ACHN (cell line): Measurements from ENCODE around the gene BMP7.
"Not testable (repeated sequence)": the region's sequence is repeated elsewhere in the genome, so short reads cannot be mapped to it uniquely, and the experiment has no call there.

Source experiments
- DNase-seq: peaks from one replicate; pipeline ENCODE4 v3.0.0-alpha.2; 2015
- in situ Hi-C: cut with HindIII; loops from 2 replicates; pipeline ENCODE4 v1.10.0; 2017; ENCODE audit warnings: low sequenced_read_pairs, low pct_ligation_motif_present, low pct_unique_long_range_greater_than_20kb

The BMP7 gene

GRCh38 chr20:57241363-57241991, 25.0 kb downstream of the BMP7 start:
- in situ Hi-C loops, result no loop called here
- no peak for DNase-seq

DNA sequence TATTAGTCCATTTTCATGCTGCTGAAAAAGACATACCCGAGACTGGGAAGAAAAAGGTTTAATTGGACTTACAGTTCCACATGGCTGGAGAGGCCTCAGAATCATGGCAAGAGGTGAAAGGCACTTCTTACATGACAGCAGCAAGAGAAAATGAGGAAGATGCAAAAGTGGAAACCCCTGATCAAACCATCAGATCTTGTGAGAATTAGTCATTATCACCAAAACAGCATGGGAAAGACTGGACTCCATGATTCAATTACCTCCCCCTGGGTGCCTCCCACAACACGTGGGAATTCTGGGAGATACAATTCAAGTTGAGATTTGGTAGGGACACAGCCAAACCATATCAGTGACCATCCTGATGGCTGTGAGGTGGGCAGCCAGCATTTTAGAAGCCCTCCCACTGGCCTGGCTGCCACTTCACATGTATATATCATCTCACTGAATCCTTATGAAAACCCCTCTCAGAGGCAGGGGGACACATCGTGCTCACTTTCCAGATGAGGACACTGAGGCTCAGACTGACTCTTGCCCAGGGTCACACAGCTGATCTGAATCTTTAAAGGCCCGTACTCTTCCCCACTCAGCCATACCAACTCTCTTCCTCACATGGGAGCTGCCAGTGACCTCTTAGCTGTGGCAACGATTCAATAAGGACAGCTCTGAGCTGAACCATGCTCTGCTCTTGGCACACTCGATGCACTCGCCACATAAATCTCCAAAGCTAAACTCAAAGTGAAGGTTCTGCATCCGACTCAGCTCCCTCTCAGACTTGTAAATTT, 25.7 kb downstream of the BMP7 start:
- DNase-seq, result no peak
- in situ Hi-C loops, result no loop called here

DNA sequence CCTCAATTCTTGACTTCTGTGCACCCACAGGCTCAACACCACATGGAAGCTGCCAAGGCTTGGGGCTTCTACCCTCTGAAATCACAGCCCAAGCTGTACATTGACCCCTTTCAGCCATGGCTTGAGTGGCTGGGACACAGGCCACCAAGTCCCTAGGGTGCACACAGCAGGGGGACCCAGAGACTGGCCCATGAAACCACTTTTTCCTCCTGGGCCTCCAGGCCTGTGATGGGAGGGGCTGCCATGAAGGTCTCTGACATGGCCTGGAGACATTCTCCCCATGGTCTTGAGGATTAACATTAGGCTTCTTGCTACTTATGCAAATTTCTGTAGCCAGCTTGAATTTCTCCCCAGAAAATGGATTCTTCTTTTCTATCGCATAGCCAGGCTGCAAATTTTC, 26.7 kb downstream of the BMP7 start:
- in situ Hi-C loops, DNase-seq: not testable (repeated sequence)

DNA sequence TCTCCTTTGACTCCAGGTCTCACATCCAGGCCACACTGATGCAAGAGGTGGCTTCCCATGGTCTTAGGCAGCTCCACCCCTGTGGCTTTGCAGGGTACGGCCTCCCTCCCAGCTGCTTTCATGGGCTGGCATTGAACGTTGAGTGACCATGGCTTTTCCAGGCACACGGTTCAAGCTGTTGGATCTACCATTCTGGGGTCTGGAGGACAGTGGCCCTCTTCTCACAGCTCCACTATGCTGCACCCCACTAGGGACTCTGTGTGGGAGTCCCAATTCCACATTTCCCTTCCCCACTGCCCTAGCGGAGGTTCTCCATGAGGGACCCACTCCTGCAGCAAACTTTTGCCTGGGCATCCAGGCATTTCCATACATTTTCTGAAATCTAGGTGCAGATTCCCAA, 27.1 kb downstream of the BMP7 start:
- in situ Hi-C loops, DNase-seq: not testable (repeated sequence)

- DNase-seq, result no peak
- in situ Hi-C loops, result no loop called here
These were observed 28.4 kb downstream of the BMP7 start for GRCh38 chr20:57238089-57238488.

DNA sequence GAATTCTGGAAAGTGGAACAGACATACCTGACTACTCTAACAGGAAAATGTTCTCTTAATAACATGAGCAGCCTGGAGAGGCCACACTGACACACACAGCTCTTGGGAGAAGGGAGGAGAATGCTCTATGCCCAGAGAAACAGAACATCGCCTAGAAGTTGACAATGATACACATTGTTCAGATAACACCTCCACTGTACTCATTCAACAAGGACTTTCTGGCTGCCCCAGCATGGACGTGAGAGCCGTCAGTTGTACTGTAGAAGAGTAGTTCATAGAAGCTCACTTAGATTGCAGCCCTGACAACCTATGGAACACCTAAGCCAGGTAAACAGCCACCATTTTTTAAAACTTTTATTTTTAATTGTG, 28.9 kb downstream of the BMP7 start:
- in situ Hi-C loops, result no loop called here
- no peak for DNase-seq

- no peak for DNase-seq
- in situ Hi-C loops, result no loop called here
These were observed 29.4 kb downstream of the BMP7 start for GRCh38 chr20:57236813-57237584.

GRCh38 chr20:57234556-57235251, 31.7 kb downstream of the BMP7 start:
- in situ Hi-C loops, result no loop called here
- no peak for DNase-seq

DNA sequence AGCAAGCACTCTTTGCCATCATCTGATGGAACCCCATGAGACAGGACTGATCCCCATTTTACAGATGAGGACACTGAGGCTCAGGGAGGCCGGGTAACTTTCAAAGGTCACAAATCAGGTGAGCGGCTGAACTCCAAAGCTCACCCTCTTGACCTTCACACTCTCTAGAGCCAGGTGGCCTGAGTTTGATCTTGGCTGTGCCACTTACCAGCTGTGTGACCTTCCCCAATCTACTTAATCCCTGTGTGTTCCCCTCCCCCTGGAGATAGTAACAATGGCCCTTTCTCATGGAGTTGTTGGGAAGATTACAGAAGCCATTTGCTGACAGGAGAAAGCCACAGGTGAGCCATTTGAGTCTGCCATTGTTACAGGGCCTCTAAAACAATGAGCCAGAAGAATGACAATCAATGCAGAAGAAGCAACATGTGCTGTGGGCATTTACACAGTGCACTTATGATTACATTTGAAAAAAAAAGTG, 34.5 kb downstream of the BMP7 start:
- DNase-seq, result no peak
- in situ Hi-C loops, result no loop called here

DNA sequence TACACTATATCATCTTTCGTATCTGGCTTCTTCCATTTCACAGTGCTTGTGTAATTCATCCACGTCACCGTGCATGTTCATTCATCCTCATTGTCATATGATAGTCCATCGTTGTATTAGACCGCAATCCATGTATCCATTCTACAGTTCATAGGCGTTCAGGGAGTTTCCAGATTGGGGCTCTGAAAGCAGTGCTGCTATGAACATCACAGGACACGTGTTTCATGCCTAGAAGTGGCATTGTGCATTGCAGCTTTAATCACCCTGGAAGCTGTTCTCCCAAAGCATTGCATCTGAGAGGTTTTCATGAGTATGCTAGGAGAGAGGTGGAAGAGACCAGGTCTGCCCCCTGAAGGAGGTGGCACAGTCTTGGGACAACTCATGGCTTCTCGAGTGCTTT, 35.3 kb downstream of the BMP7 start:
- no peak for DNase-seq
- in situ Hi-C loops, result no loop called here

- DNase-seq, result no peak
- in situ Hi-C loops, result no loop called here
These were observed 36.2 kb downstream of the BMP7 start for GRCh38 chr20:57230247-57230646.

GRCh38 chr20:57229490-57229889, 37.0 kb downstream of the BMP7 start:
- no peak for DNase-seq
- in situ Hi-C loops, result no loop called here

DNA sequence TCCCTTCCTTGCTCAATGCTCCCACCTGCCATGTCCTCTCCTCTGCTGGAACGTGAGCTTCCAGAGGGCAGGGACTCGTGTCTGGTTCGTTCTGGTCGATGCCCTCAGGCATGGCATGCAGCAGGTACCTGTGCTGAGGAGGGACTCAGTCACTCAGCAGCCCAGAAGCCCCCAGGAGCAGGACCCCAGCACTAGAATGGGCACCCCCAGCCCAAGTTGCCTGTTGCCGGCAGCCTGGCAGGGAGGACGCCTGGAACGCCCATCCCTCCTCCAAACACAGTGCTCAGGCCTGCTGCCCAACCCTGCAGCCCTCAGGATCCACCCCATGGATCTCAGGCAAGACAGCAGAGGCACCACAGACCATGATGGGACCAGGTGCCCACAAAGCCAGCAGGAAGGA, 40.6 kb downstream of the BMP7 start:
- DNase-seq, result no peak
- in situ Hi-C loops, result no loop called here

DNA sequence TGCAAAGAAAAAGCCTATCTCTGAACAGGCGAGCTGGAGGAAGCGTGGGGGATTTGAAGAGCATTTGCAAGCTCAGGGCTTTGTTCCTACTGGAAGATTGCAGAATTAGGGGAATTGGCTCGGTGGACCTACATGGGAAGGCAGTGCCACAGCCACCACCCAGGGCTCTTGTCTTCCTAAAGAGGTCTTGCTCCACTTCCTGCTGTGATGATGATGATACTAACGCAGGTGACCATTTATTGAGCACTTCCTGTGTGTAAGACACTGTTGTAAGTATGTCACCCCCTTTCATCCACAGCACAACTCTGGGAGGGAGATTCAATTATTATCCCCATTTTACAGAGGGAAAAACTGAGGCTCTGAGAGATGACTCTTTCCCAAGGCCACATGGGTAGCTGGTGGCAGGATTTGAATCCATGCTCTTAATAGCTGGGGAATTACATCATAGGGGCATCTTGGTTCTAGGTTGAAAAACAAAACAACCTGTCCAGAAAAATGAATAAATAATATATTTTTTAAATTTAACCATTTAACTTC, 41.2 kb downstream of the BMP7 start:
- in situ Hi-C loops, result no loop called here
- no peak for DNase-seq

- in situ Hi-C loops, result no loop called here
- DNase-seq, result no peak
These were observed 41.8 kb downstream of the BMP7 start for GRCh38 chr20:57224641-57225138.

DNA sequence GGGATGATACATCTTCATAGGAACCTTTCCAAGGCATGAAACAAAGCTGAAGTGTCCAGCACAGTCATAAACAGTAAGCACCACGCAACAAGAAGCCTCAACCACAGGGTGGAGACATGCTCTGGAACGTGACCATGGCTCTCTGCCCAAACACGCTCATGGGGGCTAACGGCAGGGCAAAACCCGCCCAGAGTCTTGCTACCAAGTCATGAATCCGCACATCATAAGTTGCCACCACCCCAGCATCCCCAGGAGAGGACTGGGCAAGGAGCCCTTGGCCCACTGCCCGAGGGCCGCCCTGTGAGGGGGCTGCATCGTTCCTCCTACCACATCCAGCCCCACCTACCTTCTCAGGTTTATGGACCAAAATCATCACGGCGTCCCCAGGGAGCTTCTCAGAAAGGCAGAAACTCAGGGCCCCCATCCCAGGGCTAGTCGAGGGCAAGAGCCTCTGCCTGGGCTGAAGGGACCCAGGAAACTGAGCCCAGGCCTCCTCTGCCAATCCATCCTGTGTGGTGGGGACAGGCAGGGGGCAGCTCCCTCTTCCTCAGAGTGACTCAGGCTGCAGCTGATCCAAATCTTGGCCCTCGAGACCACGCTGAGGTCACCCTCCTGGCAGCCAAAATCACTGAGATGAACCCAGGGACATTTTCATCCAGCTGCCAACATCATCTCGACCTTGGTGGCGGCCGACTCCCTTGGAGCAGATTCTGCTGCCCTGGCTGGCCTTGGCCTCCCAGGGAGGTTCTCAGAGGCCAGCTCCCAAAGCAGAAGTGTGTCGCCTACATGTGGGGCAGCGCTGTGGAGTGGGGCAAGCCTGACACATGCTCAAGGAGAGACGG, 42.6 kb downstream of the BMP7 start:
- in situ Hi-C loops, result no loop called here

DNA sequence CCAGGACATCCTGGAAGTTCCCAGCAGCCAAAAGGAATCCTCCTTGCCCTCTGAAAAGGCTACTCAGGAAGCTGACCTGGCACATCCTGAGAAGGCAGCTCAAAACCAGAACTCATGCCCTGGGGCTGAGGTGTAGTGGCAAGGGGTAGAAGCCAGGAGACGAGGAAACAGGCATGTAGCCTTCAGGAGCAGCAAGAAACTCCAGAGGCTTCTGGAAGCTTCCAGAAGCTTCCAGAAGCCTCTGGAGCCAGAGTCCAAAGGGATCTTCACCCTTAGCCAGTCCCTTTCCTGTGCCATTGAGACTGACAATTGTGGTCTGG, 43.9 kb downstream of the BMP7 start:
- in situ Hi-C loops, result no loop called here
- no peak for DNase-seq

More for the DNA sequence above, 42.6 kb downstream of the BMP7 start:
- DNase-seq, result no peak
